ENCODE data around the gene SGCD.
A peak's percentile ranks its signal among the peaks of the same experiment; 100 is the strongest.

SGCD gene

GRCh38 chr5:156532921-156533320 is 206.0 kb downstream of the SGCD start:
- DNase-seq (ENCODE audit: low read depth), result no peak
- TF ChIP-seq CTCF (IDR thresholded peaks at IDR 0.05; ENCODE audit: control insufficient read depth, insufficient read depth, low read depth, low read length, missing control alignments), result no peak
- no peak overlapping the region for H3K4me3 ChIP-seq (ENCODE audit: control insufficient read depth, low read depth, low read length)

GRCh38 chr5:156534085-156534484 is 207.1 kb downstream of the SGCD start:
- no peak for TF ChIP-seq CTCF (IDR thresholded peaks at IDR 0.05; ENCODE audit: control insufficient read depth, insufficient read depth, low read depth, low read length, missing control alignments)
- no peak overlapping the region for H3K4me3 ChIP-seq (ENCODE audit: control insufficient read depth, low read depth, low read length)
- no peak for DNase-seq (ENCODE audit: low read depth)

- peak; percentile 28 for DNase-seq (ENCODE audit: low read depth)
- no peak for TF ChIP-seq CTCF (IDR thresholded peaks at IDR 0.05; ENCODE audit: control insufficient read depth, insufficient read depth, low read depth, low read length, missing control alignments)
- no peak overlapping the region for H3K4me3 ChIP-seq (ENCODE audit: control insufficient read depth, low read depth, low read length)
These were observed 208.0 kb downstream of the SGCD start for GRCh38 chr5:156534906-156535485.

- no peak overlapping the region for H3K4me3 ChIP-seq (ENCODE audit: control insufficient read depth, low read depth, low read length)
- TF ChIP-seq CTCF (IDR thresholded peaks at IDR 0.05; ENCODE audit: control insufficient read depth, insufficient read depth, low read depth, low read length, missing control alignments), result no peak
- DNase-seq (ENCODE audit: low read depth), result no peak
These were observed 213.5 kb downstream of the SGCD start for GRCh38 chr5:156540491-156540890.

GRCh38 chr5:156541582-156541981 is 214.6 kb downstream of the SGCD start:
- DNase-seq (ENCODE audit: low read depth), result no peak
- TF ChIP-seq CTCF (IDR thresholded peaks at IDR 0.05; ENCODE audit: control insufficient read depth, insufficient read depth, low read depth, low read length, missing control alignments), result no peak
- H3K4me3 ChIP-seq (ENCODE audit: control insufficient read depth, low read depth, low read length), result no peak overlapping the region

- no peak overlapping the region for H3K4me3 ChIP-seq (ENCODE audit: control insufficient read depth, low read depth, low read length)
- no peak for DNase-seq (ENCODE audit: low read depth)
- no peak for TF ChIP-seq CTCF (IDR thresholded peaks at IDR 0.05; ENCODE audit: control insufficient read depth, insufficient read depth, low read depth, low read length, missing control alignments)
These were observed 216.6 kb downstream of the SGCD start for GRCh38 chr5:156543348-156544145.
